Measurements from ENCODE around the gene CA10. TPM values are rescaled to one million over a fixed set of nuclear protein-coding genes. Genes with fewer than 3 reads are reported as not detected.

CA10 gene
- total and polyA plus RNA-seq, 2 donors (not counting 3 experiments of a cell fraction or from before 2014, with no cell fraction given): not detected

DNA sequence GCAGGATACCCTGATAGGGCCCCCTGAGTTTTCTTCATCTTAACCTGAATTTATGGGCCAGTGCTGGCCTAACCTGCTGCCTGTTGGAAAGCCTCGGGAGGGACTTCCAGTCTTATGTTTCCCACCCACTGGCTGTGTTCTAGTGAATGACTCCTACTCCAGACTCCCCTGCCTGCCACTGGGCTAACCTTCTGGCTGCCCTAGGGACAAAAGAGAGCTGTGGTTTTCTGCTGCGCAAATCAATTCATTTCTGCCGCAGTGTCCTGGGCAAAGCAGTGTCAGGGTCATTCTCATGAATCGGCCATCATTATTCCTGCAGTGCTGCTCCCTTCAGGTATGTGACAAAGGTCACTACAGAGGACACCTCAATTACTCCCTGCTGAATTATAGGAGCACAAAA, 512.0 kb downstream of the CA10 start:
- intact Hi-C loops (cut with micrococcal nuclease): no loop called here
- no peak overlapping the region for H3K4me2 ChIP-seq (ENCODE audit: insufficient read depth, low read length)
- H3K9me3 ChIP-seq (replicated peaks; ENCODE audit: control insufficient read depth, insufficient read depth, low read length): no peaks in the 10 kb centered on the region
- no TSS peak for BruUV-seq (replicated peaks)
- H3K4me1 ChIP-seq (ENCODE audit: control insufficient read depth, extremely low read depth, insufficient read depth, low read length): no peaks in the 10 kb centered on the region
- H4K20me1 ChIP-seq (replicated peaks; ENCODE audit: control insufficient read depth, extremely low read depth, insufficient read depth, low read length): no peaks in the 10 kb centered on the region
- H3K79me2 ChIP-seq (ENCODE audit: control insufficient read depth, insufficient read depth, low read length): no peaks in the 10 kb centered on the region
- DNase-seq (ENCODE audit: low read depth, low spot score) (no peak), FAIRE-seq (no peak)
- no peak overlapping the region for H3K4me3 ChIP-seq (replicated peaks in 1 of 3; ENCODE audit: insufficient read depth in 1 of 3, low read depth in 1 of 3, low read length in 3 of 3)
- H3K27me3 ChIP-seq (ENCODE audit: control insufficient read depth in 2 of 2, insufficient read depth in 2 of 2, low read length in 2 of 2): no peaks in the 10 kb centered on the region
- no peaks in the 10 kb centered on the region for H3K36me3 ChIP-seq (ENCODE audit: control insufficient read depth in 2 of 2, extremely low read depth in 1 of 2, insufficient read depth in 2 of 2, low read length in 2 of 2)
- POLR2A ChIA-PET: no interaction called here
- CTCF ChIA-PET: no interaction called here
- TF ChIP-seq, protein P1, sequence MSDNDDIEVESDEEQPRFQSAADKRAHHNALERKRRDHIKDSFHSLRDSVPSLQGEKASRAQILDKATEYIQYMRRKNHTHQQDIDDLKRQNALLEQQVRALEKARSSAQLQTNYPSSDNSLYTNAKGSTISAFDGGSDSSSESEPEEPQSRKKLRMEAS (IDR thresholded peaks at IDR 0.05; ENCODE audit: insufficient read depth, insufficient read length): no peak
- TF ChIP-seq JUN (IDR thresholded peaks at IDR 0.05; ENCODE audit: borderline replicate concordance, insufficient read depth, insufficient read length, low read depth) (no peak), MYC (IDR thresholded peaks at IDR 0.05; ENCODE audit: low read depth, low read length) (no peak), POLR2A (IDR thresholded peaks at IDR 0.05; ENCODE audit: low read depth, low read length) (no peak), GATA2 (IDR thresholded peaks at IDR 0.05; ENCODE audit: insufficient read depth, insufficient read length, low read depth, low read length) (no peak), FOS (IDR thresholded peaks at IDR 0.05; ENCODE audit: borderline replicate concordance, insufficient read depth, low read length) (no peak), EZH2 (IDR thresholded peaks at IDR 0.05; ENCODE audit: borderline replicate concordance, low read depth, low read length, severe bottlenecking) (no peak), POLR2AphosphoS5 (IDR thresholded peaks at IDR 0.05; ENCODE audit: insufficient read depth, low read depth, low read length) (no peak)
- TF ChIP-seq, protein P2, sequence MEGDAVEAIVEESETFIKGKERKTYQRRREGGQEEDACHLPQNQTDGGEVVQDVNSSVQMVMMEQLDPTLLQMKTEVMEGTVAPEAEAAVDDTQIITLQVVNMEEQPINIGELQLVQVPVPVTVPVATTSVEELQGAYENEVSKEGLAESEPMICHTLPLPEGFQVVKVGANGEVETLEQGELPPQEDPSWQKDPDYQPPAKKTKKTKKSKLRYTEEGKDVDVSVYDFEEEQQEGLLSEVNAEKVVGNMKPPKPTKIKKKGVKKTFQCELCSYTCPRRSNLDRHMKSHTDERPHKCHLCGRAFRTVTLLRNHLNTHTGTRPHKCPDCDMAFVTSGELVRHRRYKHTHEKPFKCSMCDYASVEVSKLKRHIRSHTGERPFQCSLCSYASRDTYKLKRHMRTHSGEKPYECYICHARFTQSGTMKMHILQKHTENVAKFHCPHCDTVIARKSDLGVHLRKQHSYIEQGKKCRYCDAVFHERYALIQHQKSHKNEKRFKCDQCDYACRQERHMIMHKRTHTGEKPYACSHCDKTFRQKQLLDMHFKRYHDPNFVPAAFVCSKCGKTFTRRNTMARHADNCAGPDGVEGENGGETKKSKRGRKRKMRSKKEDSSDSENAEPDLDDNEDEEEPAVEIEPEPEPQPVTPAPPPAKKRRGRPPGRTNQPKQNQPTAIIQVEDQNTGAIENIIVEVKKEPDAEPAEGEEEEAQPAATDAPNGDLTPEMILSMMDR (IDR thresholded peaks at IDR 0.05; ENCODE audit: extremely low read depth in 1 of 2, insufficient read depth in 1 of 2, low read depth in 1 of 2, low read length in 2 of 2): no peak
- H3K27ac ChIP-seq (ENCODE audit: insufficient read depth, low read depth, low read length): no peak overlapping the region
- H3K9ac ChIP-seq (replicated peaks; ENCODE audit: extremely low read depth, insufficient read depth, low read length): no peak overlapping the region
- dilution Hi-C loops (cut with MboI; ENCODE audit: extremely low pct_ligation_motif_present, low sequenced_read_pairs): no loop called here
- no peaks in the 10 kb centered on the region for H3K9me1 ChIP-seq (replicated peaks; ENCODE audit: control insufficient read depth, extremely low read depth, insufficient read depth, low read length)
- H2AFZ ChIP-seq (ENCODE audit: low read depth, low read length): no peak overlapping the region
